Thoracic aorta endothelial cell (primary cell): ENCODE measurements around the gene SLC9C1. TPM values are rescaled to one million over a fixed set of nuclear protein-coding genes. Genes with fewer than 3 reads are reported as not detected.

Experiments
- small RNA-seq: library from RNA; depleted of rRNA; stranded (forward); fragments of <200 nt; gene quantifications from one replicate; pipeline ENCODE3, GENCODE V24; 2012
- total RNA-seq: library from RNA; depleted of rRNA; stranded (reverse); fragments of >200 nt; gene quantifications from 2 replicates; pipeline ENCODE4 v1.2.3, GENCODE V29; 2012

SLC9C1 gene
- total RNA-seq, result 0.57 TPM in 1 of 2 replicates, not detected in the other

DNA sequence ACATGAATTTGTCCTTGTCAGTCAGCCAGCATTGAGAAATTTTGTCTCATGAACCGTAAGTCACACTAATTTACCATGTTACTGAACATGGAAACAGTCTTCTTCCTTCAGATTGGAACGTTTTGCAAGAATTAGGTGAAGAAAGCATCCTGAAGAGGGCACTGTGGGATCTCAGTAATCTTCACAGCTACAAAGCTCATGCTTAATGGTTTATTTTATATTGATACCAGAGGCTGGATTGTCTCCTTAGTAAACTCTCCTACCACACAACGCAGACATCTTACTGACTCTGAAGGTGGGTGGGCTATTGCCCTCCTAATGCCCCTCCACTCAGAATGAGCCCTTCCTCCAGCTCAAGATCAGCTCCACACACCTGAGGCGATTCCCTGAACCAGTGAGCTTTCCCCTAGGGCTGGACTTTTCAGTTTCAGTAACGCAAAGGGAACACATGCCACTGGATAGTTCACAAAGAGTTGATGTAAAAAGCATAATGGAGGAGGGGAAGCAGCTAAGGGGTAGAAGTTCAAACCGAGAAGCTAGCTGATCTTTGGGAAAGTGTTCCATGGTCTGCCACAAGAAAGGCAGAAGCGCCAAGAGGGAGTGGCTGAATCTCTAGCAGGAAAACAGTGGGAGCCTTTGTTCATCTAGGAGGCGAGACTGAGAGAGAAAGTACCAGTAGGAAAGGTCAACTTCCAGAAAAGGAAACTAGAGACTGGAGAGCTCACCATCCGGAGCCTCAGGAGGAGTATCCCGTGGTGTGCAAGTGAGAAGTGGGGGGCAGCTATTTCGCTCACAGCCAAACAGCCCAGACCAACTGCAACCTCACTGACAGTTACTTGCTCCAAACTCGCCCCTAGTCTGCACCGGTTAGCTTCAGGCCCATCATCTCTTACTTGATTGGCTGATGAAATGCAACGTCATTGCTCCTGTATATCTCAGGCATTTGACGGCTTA lies at the start of gene SLC9C1:
Gene SLC9C1 (minus strand): TSS at position 849 of the 954 bp plus-strand sequence. CDS start 7,425 bp downstream, outside the sequence.

GRCh38 chr3:112333002-112333380 lies 39.0 kb upstream of the SLC9C1 start, which contains the start of gene CD200:
TSS of gene CD200 (plus strand) at chr3:112333156. CDS start at chr3:112333213, 57 bp downstream.

DNA sequence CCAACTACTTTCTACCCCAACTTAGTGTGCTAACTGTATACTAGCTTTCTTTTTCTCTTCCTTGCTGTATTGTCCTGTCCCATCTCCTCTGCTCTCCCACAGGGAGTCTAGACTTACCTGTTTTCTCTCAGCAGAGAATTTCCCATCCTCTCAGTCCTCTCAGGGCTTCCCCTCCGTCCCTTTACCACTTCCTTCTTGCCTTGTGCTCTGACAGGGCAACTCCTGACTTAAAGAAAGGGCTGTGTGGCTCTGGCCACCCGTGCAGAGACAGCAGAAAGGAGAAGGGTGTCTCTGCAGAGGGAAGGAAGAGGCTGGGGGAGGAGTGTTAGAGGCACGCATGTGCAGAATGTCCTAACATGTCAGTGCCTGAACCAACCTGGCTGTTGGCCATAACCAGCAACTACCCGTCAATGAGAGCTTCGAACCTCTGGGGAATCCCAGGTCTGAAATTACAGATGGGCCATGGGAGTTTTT lies 161.0 kb downstream of the SLC9C1 start, which contains the start of gene GCSAM:
Gene GCSAM (minus strand): TSS at position 274 of the 474 bp plus-strand sequence. CDS start 128 bp downstream, at position 146.

Small RNA genes within 50 kb of the gene (small RNA-seq; reads per million reads assigned to genes)
- gene MIR567, result not detected

Other genes with a start within 250 kb of the SLC9C1 start
- 8.0 and 9.5 TPM in 2 replicates for gene C3orf52, start 207.8 kb downstream of the SLC9C1 start, total RNA-seq
- gene GCSAM, start 161.0 kb downstream of the SLC9C1 start, total RNA-seq, result not detected in 2 replicates
- gene CD200, start 38.9 kb upstream of the SLC9C1 start, total RNA-seq, result 2.9 and 4.9 TPM in 2 replicates
- not detected in 2 replicates for gene BTLA, start 205.3 kb upstream of the SLC9C1 start, total RNA-seq